Stimulated activated CD8-positive, alpha-beta memory T cell treated with anti-CD3 and anti-CD28 coated beads, Interleukin-12 subunit alpha, Interleukin-12 subunit beta, amount 100 ng/mL, for 4 hours (primary cell): ENCODE data around the gene PTPRN2.

Experiments
- DNase-seq: peaks from one replicate; pipeline ENCODE4 v3.0.0-alpha.2; 2020; ENCODE audit warnings: low read depth

Gene PTPRN2

DNA sequence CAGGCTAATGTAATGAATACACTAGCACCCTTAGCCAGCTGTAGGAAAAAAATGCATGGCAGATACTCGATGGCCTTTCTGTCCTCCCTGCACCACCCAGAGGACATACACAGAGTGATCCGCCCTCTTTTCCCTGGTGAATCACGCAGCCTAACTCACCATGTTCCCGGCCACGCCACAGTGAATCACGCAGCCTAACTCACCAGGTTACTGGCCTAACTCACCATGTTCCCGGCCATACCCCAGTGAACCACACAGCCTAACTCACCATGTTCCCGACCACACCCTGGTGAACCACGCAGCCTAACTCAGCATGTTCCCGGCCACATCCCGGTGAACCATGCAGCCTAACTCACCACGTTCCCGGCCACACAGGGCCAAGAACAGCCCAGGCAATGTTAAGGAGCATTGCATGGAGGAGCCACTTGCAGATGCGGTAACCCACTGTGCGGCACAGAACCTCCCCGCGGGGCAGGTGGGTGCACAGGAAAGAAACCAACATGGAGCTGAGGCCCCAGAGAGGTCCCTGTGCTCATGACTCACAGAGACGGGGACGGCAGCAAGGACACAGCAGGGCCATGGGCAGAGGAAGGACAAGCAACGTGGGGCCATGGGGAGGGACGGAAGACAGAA, 742.3 kb downstream of the PTPRN2 start:
- DNase-seq = no peak

- no peak for DNase-seq
Measured at GRCh38 chr7:157844611-157845010, 743.0 kb downstream of the PTPRN2 start.

GRCh38 chr7:157844141-157844540, 743.5 kb downstream of the PTPRN2 start:
- DNase-seq = no peak

DNA sequence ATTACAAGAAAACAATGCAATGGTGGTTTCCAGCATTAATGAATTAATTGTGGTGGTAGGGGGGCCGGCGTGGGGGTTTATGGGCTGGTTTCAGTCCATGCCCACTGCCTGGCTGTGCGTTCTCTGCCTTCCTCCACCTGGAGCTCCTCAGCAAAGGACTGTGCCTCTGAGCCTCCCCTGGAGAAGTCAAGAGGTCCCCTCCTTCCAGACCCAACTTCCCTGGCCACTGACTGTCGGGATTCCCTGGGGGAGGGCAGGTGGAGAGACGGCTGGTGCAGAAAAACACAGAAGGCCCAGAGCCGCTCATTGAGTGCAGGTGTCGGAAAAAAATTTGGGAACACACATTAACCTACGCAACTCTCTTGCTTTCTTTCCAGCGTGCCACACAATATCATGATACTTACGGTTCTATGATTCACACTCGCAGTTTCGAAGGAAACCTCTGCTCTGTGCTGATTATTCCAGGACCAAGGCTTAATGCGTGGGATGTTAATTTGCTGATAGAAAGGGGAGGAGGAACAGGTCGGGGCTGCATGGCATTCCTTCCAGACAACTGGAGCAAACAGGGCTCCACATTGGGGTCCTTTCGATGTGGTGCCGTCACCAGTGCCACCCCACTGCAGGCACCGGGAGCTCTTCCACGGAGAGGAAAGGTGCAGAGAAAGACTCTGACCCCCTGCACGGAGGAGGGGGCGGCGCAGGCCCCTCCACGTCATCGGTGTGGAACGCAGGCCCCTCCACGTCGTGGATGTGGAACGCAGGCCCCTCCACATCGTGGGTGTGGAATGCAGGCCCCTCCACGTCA, 744.1 kb downstream of the PTPRN2 start:
- DNase-seq = no peak

DNA sequence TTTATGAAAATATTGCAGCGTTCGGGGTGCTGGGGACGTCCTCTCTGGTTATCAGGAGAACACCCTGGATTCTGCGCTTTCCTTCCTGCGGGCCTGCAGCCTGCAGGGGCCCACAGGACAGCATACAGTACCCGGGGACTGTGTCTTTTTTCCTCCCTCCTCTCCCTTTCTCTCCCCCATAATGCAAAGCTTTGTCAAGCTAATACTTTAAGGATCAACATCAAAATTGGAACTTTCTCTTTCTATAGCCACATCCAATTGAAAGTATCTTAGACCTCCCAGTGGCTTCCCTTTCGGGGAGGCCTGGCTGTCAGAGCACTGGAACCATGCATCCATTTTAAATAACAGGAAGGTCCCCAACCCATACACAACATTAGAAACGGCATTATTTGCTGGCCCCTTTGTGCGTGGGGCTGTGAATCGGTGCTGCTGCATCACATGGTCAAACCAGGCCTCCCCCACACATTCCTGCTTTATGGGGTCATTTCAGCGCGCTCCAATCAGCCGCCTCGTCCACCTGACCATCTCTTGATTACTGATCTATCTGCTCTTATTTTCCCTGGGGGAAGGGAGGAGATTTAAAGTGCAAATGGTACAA, 745.8 kb downstream of the PTPRN2 start:
- no peak for DNase-seq

- DNase-seq = no peak
Measured at GRCh38 chr7:157840914-157841772, 746.5 kb downstream of the PTPRN2 start.

DNA sequence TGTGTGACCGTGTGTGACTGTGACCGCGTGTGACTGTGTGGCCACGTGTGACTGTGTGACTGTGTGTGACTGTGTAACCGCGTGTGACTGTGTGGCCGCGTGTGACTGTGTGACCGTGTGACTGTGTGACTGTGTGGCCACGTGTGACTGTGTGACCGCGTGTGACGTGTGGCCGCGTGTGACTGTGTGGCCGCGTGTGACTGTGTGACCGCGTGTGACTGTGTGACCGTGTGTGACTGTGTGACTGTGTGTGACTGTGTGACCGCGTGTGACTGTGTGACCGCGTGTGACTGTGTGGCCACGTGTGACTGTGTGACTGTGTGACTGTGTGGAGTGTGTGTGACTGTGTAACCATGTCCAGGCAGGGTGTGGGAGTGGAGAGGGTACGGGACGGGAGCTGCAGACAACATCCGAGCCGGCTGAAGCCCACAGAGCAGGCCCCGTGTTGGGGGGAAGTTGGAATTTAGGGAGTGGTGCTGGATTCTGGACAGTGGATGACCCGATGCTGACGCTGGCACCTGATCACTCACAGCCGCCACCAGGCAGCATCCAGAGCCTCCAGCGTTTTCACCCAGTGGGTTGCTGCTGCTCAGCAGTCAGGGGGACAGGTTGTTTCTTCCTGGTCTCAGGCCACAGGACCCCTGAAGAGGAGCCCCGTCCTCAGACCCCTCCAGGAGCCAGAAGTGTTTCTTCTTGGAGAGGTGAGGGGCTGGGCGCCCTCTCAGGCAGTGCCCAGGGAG, 747.3 kb downstream of the PTPRN2 start:
- DNase-seq = no peak

GRCh38 chr7:157839672-157840167, 747.9 kb downstream of the PTPRN2 start:
- DNase-seq = no peak

DNA sequence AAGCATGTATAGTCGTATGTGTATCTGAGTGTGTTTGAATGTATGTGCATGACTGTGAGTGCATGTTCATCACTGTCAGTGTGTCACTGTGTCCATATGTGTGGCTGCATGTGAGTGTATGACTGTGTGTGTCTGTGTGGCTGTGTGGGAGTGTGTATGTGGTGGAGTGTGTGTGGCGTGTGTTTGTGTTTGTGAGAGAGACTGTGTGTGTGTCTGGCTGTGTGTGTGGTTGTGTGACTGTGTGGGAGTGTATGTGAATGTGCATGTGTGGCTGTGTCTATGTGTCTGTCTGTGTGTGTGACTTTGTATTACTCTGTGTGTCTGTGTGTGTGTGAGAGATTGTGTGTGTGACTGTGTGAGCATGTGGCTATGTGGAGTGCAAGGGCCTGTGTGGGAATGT, 748.4 kb downstream of the PTPRN2 start:
- no peak for DNase-seq

DNA sequence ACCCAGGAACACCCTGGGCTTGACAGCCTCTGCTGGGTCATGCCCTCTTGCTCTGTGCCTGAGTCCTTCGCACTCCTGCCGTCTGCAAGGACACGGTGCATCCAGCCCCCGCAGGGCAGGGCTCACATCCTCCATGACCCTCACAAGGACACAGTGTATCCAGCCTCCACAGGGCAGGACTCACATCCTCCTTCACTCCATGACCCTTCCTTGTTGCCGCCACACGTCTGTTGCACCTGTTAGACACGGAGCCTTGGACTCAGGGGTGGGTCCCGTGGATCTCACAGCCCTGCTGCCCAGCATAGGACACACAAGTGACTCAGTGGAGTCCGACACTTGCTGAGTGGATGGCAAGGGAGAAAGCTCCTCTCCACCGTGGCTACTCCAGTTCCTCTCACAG, 750.1 kb downstream of the PTPRN2 start:
- DNase-seq = no peak

DNA sequence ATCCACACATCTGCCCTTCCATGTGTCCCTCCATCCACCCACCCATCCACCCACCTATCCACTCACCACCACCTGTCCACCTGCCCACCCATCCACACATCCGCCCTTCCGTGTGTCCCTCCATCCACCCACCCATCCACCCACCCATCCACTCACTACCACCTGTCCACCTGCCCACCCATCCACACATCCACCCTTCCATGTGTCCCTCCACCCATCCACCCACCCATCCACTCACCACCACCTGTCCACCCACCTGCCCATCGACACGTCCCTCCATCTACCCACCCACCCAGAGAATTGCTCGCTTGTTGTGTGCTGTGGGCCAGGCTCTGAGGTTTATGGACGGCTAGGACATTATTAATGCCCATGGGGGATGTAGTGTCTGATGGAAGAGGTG, 750.6 kb downstream of the PTPRN2 start:
- no peak for DNase-seq

GRCh38 chr7:157834501-157835163, 753.0 kb downstream of the PTPRN2 start:
- no peak for DNase-seq

DNA sequence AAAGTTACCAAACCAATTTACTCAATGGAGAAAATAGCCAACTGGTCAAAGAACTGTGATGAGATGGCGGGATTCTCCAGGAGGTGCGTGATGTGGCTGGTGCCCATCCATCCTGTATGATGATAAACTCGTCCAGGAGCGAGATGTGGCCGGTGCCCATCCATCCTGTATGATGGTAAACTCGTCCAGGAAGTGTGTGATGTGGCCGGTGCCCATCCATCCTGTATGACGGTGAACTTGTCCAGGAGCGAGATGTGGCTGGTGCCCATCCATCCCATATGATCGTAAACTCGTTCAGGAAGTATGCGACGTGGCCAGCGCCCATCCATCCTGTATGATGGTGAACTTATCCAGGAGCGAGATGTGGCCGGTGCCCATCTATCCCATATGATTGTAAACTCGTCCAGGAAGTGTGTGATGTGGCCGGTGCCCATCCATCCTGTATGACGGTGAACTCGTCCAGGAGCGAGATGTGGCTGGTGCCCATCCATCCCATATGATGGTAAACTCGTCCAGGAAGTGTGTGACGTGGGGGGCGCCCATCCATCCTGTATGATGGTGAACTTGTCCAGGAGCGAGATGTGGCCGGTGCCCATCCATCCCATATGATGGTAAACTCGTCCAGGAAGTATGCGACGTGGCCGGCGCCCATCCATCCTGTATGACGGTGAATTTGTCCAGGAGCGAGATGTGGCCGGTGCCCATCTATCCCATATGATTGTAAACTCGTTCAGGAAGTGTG, 754.6 kb downstream of the PTPRN2 start:
- no peak for DNase-seq

DNA sequence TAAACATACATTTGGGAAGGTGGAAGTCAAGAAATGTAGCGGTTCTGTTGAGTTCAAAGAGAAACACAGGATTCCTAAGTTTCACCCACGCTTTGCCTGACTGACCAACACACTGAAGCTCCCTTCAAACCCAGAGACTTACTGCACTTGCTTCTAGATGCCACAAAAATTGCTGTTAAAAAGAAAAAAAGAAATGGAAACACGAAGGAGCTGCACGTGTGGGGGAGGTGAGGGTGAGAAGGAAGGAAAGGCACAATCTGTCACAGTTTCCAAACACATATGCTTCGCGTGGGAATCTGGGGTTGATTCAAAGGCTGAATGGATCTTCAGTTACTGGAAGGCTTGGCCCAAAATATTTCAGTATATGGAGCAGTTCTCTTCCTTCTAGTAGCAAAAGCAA, 755.2 kb downstream of the PTPRN2 start:
- DNase-seq = no peak

- no peak for DNase-seq
Measured at GRCh38 chr7:157832006-157832405, 755.6 kb downstream of the PTPRN2 start.

DNA sequence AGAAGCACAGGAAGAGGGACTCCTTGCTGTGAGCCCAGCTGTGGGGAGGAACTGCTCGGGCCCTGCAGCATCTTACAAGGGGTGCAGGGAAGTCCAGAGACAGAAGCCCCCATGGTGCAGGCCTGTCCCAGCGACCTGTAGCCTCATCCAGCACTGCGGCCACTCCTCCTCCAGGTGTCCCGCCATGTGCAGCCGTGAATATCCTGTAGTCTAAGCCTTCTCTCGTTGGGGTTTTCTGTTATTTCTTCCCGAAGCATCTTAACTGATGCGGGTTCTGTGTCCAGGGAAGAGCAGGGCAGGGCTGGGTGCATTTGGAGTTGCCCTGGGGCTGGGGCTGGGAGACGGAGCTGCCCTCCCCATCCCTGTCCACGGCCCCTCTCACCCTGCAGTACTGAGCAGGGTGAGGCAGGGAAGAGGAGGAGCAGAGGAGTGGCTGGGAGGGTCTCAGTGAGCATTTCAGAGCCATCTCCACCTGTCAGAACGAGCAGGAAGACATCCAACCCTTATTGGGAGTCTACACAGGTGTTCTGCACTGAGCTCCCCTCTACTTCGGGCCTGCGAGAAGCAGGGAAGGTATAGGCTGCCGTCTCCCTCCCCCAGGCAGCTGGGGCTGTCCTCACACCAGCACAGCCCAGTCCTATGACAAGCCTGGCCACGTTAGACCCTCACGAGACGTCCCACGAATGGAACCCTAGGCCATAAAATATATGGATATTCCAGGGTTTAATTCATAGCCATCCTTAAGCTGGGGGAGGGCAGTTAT, 756.3 kb downstream of the PTPRN2 start:
- DNase-seq = no peak

DNA sequence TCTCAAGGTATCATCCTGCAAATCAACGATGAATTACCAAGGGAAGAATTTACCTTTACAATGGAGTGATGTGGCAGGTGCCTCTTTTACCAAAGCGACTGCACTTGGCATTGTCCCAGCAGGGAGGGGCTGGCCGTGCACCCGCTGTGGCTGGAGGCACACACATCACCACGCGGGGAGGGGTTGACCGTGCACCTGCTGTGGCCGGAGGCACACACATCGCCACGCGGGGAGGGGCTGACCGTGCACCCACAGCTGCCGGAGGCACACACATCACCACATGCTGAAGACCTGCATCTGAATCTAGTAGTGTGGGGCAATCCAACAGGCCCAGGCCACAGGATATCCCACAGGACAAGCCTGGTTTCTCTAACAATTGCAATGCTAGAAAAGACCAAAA, 757.3 kb downstream of the PTPRN2 start:
- no peak for DNase-seq

GRCh38 chr7:157829491-157829890, 758.1 kb downstream of the PTPRN2 start:
- no peak for DNase-seq

DNA sequence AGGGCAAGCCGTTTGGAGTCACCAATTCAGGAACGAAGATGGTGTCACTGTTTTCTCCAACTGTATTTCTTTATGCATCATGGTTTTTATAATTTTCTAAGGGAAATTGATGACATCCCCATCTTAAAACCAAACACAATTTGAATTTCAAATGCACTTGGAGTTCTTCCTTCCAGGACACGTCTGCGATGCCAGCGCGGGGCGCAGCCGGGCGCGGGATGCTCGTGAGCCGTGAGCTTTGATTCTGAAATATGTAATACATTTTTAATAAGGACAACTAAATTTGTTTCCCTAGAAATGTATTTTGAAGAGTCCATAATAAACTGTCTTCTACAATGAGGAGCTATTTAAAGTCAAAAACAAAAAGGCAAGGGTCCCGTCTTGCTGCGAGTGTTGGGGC, 758.7 kb downstream of the PTPRN2 start:
- no peak for DNase-seq

GRCh38 chr7:157828190-157828589, 759.4 kb downstream of the PTPRN2 start:
- no peak for DNase-seq
